ENCODE measurements around the gene ACYP2. TPM values are rescaled to one million over a fixed set of nuclear protein-coding genes. Genes with fewer than 3 reads are reported as not detected.
"Not testable (repeated sequence)": the region's sequence is repeated elsewhere in the genome, so short reads cannot be mapped to it uniquely, and the experiment has no call there.

ACYP2 gene
- total RNA-seq, 1 donor from 2014 or later = 4.9 TPM

- TF ChIP-seq, protein P1, sequence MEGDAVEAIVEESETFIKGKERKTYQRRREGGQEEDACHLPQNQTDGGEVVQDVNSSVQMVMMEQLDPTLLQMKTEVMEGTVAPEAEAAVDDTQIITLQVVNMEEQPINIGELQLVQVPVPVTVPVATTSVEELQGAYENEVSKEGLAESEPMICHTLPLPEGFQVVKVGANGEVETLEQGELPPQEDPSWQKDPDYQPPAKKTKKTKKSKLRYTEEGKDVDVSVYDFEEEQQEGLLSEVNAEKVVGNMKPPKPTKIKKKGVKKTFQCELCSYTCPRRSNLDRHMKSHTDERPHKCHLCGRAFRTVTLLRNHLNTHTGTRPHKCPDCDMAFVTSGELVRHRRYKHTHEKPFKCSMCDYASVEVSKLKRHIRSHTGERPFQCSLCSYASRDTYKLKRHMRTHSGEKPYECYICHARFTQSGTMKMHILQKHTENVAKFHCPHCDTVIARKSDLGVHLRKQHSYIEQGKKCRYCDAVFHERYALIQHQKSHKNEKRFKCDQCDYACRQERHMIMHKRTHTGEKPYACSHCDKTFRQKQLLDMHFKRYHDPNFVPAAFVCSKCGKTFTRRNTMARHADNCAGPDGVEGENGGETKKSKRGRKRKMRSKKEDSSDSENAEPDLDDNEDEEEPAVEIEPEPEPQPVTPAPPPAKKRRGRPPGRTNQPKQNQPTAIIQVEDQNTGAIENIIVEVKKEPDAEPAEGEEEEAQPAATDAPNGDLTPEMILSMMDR (conservative IDR thresholded peaks at IDR 0.05; ENCODE audit: low read depth, low read length) = no peak
- no peak for DNase-seq (ENCODE audit: low read depth)
These were observed 29.3 kb upstream of the ACYP2 start for GRCh38 chr2:54086157-54086556.

DNA sequence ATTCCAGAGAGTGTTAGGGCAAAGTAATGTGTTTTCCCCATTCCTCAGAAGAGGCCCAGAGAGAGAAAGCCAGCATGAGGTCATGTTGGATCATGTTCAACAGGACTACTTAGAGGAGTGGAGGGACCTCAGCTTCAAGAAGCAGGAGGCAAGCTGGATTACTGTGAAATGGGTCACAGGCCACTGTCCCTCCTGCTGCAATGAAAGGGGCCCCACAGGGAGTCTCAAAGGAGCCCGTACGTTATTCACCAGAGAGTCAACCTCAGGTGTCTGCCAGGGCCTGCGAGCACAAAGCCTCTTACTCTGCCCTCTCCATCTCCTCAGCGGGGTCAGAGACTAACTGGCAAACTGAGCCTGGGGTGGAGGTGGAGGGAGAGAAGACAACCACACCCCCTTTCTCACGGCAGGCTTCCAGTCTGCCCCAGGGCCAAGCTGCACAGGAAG is 27.2 kb upstream of the ACYP2 start:
- TF ChIP-seq, protein P1 (conservative IDR thresholded peaks at IDR 0.05; ENCODE audit: low read depth, low read length) = no peak
- DNase-seq (ENCODE audit: low read depth) = no peak
- H3K4me3 ChIP-seq (ENCODE audit: low read depth, low read length) = no peak overlapping the region

More at GRCh38 chr2:54086157-54086556, 29.3 kb upstream of the ACYP2 start:
- H3K4me3 ChIP-seq (ENCODE audit: low read depth, low read length) = no peak overlapping the region

DNA sequence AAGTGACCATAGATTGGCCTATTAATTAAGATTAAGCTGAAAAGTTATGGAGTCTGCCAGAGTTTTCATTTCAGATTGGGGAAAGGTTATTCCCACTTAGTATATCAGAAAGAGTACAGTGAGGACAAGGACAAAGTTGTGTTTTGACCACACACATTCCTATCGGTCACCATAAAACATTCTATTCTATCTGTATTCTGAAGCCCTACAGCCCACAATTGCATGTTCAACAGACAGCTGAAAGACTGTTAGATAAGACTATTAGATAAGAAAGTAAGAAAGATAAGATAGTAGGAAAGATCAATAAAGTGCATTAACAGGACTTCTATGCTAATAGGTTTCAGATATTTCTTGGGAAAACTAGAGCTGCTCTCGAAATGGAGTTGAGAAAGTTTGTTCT is 26.7 kb upstream of the ACYP2 start:
- TF ChIP-seq, protein P1 (conservative IDR thresholded peaks at IDR 0.05; ENCODE audit: low read depth, low read length) = no peak
- no peak overlapping the region for H3K4me3 ChIP-seq (ENCODE audit: low read depth, low read length)
- no peak for DNase-seq (ENCODE audit: low read depth)

- no peak for DNase-seq (ENCODE audit: low read depth)
- TF ChIP-seq, protein P1 (conservative IDR thresholded peaks at IDR 0.05; ENCODE audit: low read depth, low read length) = no peak
- H3K4me3 ChIP-seq (ENCODE audit: low read depth, low read length) = no peak overlapping the region
These were observed 24.8 kb upstream of the ACYP2 start for GRCh38 chr2:54090521-54091117.

DNA sequence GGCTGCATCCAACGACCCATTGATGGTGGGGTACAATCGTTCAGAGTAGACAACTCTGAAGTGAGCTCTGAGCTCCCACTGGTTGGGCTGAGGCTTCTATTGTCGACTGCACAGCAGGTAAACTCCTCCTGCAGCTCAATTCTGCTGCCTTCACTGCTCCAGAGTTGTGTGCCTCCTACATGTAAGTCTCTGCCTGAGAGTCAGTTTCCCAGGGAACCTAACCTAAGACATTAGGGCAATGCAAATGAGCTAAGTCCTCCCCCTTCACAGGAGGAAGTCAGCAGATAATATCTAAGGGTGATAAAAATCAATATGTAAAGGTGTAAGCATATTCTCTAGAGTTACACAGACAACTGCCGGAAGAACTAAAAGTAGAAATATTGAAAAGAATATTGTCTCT is 22.5 kb upstream of the ACYP2 start:
- TF ChIP-seq, protein P1 (conservative IDR thresholded peaks at IDR 0.05; ENCODE audit: low read depth, low read length) = no peak
- no peak overlapping the region for H3K4me3 ChIP-seq (ENCODE audit: low read depth, low read length)
- DNase-seq (ENCODE audit: low read depth) = no peak

DNA sequence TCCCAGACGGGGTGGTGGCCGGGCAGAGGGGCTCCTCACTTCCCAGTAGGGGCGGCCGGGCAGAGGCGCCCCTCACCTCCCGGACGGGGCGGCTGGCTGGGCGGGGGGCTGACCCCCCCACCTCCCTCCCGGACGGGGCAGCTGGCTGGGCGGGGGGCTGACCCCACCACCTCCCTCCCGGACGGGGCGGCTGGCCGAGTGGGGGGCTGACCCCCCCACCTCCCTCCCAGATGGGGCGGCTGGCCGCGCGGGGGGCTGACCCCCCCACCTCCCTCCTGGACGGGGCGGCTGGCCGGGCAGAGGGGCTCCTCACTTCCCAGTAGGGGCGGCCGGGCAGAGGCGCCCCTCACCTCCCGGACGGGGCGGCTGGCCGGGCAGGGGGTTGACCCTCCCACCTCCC is 20.0 kb upstream of the ACYP2 start:
- H3K4me3 ChIP-seq (ENCODE audit: low read depth, low read length); DNase-seq (ENCODE audit: low read depth): not testable (repeated sequence)

DNA sequence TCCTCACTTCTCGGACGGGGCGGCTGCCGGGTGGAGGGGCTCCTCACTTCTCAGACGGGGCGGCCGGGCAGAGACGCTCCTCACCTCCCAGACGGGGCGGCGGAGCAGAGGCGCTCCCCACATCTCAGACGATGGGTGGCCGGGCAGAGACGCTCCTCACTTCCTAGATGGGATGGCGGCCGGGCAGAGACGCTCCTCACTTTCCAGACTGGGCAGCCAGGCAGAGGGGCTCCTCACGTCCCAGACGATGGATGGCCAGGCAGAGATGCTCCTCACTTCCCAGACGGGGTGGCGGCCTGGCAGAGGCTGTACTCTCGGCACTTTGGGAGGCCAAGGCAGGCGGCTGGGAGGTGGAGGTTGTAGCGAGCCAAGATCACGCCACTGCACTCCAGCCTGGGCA is 19.3 kb upstream of the ACYP2 start:
- not testable (repeated sequence) for DNase-seq (ENCODE audit: low read depth); H3K4me3 ChIP-seq (ENCODE audit: low read depth, low read length)

DNA sequence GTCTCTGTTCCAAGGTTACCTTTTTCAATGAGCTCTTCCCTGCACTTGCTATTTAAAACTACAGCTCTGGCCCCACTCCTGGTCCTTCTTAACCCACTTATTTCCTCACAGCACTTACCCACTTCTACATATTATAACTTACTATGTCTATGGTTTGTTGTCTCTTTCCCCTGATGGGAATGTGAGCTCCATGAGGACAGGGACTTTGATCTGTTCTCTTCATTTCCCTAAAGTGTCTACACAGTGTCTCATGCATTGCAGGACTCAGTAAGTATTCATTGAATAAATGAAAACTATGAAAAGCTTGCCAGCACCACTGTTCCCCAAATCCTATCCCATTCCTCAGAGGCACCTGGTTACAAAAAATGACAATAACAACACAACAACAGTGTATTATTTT is 18.3 kb upstream of the ACYP2 start:
- TF ChIP-seq, protein P1 (conservative IDR thresholded peaks at IDR 0.05; ENCODE audit: low read depth, low read length) = no peak
- no peak for DNase-seq (ENCODE audit: low read depth)

More for the DNA sequence above, 18.3 kb upstream of the ACYP2 start:
- H3K4me3 ChIP-seq (ENCODE audit: low read depth, low read length) = no peak overlapping the region
